NCI-H526 treated with DMSO at 0.1 percent for 48 hours (cell line): ENCODE measurements around the gene CHD2.

ENCODE experiments used
- DNase-seq: peaks from one replicate; lab custom pipeline; 2025; lab: John Stamatoyannopoulos, UW

Gene CHD2

DNA sequence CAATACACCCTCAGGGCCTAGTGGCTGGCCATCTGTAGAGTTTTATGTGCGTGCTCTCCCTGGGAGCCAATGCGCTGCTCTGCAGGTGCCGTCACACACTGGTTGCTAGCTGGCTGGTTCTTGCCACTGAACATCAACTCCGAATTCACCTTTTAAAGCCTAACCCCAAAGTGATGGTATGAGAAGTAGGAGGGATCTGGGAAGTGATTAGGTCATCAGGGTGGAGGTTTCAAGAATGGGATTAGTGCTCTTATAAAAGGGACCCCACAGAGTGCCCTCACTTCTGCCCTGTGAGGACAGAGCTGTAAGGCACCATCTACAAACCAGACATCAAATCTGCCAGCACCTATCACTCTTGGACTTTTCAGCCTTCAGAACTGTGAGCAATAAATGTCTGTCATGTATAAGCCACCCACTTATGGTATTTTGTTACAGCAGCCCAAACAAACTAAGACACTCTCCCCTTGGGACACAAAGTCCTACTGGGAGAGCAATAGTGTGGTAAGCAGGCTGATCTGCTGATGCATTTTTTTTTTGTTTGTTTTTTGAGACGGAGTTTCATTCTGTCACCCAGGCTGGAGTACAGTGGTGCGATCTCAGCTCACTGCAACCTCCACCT lies 168.6 kb downstream of the CHD2 start:
- DNase-seq: no peak

DNA sequence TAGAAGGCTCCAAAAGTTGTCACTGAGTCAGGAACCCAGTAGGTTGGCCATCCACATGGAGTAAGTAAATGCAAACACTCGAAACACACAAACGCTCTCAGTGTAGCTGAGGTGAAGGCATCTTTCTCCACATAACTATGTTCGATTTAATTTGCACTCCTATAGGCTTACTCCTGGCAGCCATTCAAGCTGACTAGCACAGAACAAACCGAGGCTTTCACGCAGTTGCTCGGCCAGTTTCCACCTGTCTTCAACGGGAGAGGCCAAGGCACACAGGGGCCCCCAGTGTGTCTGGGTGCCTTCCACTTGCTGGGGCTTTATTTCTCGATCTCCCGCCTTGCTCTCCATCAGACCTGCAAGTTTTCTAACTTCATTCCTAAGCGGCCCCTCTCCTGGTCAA lies 170.0 kb downstream of the CHD2 start:
- no peak for DNase-seq

DNA sequence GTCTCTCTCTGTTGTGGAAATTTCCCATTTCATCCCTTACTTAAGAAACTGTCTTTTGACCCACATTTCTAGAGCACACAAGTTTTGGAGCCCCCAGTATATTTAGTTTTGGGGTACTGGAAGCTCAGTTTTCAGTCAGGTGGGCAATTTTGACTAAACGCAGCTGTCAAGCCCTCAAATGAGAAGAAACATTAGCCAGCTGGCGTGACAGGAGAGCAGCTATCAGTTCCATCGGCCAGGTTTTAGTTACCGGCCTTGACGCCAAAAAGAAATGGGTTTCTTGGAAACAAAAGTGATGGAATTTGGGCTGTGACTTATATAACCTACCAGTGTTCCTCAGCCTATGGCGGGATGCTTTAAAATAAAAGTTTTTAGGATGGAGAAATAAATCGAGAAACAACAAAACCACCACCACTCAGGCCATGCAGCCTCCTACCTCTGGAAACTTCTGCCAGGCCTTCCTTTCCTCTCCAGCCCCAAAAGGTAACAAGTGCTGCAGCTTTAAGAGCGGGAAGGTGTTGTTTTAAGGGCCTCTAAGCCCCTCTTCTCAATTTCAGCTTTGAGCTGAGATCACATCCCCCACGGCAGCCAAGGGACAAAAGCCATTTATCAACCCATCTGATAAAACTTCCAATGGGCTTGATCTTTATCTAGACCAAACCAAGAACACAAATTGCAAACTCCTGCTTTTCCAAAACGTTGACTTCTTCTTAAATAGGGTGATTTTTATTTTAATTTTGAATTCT lies 170.6 kb downstream of the CHD2 start:
- no peak for DNase-seq

DNA sequence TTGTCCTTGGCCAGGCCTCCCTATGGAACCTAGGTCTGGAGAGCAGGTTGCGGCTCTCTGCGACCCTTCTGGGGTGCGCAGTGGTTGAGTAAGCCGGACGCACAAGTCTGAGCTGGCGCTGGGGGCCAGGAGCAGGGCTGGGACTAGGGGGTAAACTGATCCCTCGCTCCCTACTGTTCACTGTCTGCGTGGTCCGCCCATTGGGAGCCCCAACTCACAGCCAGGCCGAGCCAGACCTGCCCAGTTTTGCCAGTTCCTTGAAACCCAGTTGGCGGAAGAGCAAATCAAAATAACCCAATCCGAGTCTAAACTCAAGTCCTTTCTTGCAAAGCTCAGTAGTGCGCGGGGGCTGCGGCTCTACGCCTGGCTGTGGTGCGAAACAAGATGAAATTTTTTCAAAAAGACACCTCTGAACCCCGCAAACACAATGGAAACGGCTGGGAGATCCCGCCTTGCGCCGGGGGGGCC lies 171.4 kb downstream of the CHD2 start:
- no peak for DNase-seq

DNA sequence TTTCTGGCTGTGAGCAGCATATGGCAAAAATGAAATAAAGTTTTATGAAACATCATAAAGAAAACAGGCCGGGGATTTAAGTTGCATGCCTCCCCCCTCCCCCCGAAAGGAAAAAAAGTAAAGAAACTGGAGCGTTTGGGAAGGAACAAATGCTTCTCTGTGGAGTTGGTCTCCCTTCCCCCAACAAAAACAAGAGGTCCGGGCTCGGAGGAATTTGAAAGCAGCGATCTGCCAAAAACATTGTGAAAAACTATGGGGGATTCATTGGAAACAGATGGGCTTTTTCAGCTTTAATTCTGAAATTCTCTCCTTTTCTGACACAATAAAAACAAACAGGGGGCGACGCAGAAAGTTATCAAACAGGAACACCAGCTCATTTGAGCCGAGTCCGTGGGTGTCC lies 171.9 kb downstream of the CHD2 start:
- DNase-seq: no peak

DNA sequence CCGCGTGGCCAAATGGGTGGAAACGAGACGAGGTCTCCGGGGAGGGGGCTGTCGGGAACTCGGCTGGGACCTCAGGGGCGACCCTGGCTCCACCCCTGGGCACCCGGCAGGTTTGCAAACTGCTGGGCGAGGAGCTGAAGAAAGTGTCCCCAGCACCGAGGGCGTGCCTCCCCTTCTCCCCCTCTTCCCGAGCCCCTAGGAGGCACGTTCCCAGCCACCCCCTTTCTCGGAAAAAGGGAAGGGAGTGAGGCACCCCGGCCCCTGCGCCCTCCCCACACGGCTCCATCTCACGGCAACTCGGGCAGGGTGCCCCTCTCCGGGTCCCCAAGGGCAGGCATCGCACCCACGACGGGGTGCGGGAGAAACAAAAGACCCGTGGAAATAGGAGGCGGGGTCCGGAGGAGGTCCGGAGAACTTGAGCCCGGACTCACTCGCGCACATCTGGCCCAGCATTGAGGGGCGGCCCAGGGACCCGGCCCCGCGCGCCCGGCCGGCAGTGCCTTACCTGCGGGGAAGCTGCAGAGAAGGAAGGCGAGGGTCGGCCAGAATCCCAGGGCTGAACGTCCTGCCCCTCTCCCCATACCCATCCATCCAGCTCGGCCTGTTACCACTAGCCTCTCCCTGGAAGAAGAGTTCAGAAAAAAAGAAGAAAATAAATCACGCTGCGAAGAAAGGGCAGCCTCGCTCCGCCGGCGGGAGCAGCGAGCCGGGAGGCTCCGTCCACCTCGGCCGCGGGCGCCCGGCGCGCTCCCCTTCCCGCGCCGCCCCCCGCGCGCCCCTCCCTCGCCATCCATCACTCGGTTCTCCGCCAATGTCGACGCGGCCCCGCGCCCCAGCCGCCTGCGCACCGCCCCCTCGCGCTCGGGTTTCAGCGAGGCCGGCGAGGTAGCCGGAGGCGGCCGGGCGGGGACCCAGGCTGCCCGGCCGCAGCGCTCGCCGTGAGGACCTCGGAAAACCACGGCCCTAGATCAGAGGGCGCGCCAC lies 172.6 kb downstream of the CHD2 start:
- peak; percentile 50 for DNase-seq

DNA sequence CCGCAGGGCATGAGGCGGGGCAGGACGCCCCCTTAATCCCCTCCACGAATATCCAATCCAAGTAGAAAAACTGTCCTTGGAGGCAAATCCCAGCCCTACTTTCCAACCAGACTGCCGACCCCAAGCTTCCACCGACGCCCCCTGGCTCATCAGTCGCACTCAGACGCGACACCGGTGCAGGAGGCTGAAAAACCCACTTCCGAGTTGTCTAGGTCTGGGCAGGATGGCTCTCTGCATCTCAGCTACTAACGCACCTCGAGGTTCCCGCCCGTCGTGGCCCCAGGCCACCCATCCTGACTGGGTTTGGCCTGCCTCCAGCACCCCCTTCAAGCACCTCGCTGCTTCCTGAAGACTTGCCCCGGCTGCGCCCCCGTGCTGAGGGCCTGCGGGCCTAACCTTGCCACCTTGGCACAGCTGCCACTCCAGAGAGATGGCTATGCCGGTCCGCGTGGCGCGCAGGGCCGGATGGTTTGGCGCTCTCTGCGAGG lies 173.4 kb downstream of the CHD2 start:
- no peak for DNase-seq

DNA sequence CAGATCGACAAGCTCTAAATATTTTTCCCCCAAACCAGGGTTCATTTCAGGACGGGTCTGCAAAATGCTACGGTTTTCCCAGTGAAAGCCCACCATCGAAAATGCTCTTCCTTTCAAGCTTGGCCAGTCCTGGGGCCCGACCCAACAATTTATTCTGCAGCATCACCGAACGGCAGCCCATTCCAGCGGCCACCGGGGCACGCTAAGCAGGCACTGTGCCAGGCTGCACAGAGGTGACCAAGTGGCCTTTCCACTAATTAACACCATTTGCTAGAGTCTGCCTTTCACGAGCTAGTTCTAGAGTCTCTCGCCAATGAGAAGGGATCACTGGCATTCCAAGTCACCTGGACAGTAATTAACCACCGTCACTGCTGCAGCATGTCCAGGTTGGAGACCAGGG lies 174.5 kb downstream of the CHD2 start:
- DNase-seq: no peak

DNA sequence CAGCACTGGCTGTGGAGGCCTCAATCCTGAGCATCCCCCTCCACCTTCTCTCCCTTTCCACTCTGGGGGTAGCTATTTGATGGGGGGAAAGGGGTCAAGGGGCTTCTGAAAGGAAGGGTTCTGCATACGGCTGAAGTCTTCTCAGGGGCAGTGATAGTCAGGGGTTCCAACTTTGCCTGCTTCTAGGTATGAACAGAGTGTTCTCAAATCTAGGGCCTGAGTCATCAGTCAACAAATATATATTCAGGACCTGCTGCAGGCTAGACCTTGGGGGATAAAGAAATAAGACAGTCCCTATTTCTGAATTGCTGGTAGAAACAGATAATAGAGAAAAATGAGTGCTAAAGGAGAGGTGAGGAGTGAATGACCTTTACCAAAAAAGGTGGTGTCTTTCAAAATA lies 176.1 kb downstream of the CHD2 start:
- no peak for DNase-seq

DNA sequence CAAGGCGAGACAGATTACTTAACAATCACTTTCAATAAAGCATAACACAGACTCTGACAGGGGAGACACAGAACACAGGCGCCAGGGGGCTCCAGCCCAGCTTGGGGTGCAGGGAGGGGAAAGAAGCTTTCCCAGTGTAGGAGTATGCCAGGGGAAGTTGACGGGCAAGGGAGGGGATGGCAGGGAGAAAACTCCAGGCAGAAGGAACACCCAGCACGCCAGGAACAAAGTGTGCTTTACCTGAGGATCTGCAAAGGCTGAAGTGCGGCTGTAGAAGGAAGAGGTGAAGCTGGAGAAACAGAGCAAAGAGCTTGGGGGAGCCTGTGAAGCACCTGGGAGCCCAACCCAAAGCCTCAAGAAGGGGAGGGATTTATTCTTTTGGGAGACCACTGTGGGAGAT lies 176.8 kb downstream of the CHD2 start:
- no peak for DNase-seq
